ENCODE measurements around the gene KCTD5.
"Not testable (repeated sequence)": the region's sequence is repeated elsewhere in the genome, so short reads cannot be mapped to it uniquely, and the experiment has no call there.

The KCTD5 gene

DNA sequence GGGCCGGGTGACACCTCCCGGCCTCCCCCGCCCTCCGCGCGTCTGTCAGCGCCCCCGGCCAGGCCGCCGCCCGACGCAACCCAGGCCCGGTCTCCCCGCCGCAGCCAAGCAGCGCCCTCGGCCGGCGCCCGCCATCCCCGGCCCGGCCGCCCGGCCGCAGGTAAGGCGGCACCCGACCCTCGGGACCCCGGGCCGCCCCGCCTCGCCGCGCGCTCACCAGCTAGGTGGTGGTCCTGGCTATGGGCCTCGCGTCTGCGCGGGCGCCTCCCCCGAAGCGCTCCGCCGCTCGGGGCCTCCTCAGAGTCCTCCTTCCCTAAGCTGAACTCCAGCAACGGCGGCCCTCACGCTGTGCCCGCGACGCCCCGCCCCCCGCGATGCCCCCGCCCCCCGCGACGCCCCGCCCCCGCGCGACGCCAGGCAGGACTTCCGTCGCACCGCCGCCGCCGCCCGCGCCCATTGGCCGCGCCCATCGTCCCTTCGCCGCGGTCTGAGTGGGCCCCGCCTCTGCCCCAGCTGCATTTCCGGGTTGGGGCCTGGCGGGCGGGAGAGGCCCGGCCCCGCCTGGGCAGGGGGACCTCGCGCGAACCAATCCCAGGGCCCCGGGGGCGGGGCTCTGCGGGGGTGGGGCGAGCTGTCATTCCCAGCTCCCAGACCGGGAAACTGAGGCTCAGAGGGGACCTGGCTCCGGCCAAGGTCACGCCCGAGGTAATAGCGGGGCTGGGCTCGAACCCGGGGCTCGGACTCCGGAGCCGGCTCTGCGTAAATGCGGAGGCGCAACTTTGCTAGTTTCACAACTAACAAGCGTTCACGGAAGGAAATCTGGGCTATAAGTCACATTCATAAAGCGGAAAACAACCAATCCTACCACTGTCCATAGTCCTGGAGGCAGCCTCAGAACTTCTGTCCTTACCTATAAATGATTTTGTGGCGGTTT, 9.0 kb upstream of the KCTD5 start:
- DNase-seq (ENCODE audit: low spot score): peak; percentile 95

DNA sequence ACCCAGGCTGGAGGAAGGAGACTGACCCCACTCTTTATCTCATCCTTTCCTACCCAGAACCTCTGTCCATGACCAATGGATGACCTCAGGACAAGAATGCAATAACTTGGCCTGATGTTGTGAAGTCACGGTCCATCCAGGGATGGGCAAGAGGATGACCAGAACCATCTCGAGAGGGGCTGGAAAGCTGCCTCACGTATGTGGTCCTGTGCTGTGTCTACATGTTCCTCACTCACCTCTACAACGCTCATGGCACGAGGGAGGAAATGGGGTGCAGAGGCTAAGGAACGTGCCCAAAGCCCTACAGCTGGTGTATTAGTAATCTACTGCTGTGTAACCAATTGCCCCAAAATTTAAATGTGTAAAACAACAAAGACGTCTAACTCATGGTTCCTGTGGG, 7.3 kb upstream of the KCTD5 start:
- DNase-seq (ENCODE audit: low spot score): no peak

DNA sequence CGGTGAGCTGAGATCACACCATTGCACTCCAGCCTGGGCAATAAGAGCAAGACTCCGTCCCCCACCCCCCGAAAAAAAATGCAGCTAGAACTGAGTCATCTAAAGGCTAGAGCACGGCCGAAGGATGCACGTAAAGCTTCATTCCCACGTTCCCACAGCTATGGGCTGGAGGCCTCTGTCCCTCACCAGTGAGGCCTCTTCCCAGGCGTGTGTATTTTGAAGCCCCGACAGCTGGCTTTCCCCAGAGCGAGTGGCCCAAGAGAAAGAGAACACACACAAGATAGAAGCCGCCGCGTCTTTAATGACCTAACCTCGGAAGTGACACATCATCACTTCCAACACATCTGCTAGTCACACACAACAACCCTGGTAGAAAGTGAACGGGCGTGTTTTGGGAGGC, 6.6 kb upstream of the KCTD5 start:
- no peak for DNase-seq (ENCODE audit: low spot score)

DNA sequence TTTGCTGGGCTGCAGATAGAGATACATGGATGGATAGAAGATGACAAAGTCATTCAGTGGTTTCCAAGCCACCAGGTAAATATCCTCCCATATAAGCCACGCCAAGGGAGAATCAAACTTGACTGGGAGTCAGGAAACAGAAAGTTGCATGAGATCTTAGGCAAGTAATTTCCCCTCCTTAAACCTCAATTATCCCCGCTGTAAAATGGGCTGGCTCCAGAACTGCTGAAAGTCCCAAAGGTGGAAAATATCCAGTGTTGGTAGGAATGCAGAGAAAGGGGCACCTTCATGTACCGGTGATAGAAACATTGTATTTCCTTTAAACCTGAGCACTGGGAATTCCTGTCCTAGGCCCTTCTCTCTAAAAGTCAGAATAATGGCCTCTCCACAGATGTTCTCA, 5.4 kb upstream of the KCTD5 start:
- DNase-seq (ENCODE audit: low spot score): not testable (repeated sequence)

GRCh38 chr16:2678206-2678965, 3.9 kb upstream of the KCTD5 start:
- not testable (repeated sequence) for DNase-seq (ENCODE audit: low spot score)

DNA sequence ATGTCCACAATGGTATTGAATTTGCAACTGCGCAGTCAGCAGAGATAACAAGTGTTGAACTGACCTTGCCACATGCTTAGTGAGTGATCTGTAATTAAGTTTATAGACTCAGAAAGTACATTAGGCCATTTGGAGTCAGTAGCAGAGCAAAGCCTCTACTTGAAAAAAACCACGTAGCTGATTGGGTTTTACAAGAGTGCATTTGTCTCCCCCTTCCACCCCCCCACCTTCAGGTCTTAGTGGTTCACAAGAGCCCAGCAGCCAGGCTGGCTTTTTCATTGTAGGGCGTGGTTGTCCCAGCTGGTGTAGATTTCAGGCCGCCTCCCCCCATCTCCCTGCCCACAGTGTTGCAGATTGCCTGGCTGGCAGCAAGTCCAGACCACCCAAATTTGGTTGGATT, 2.4 kb upstream of the KCTD5 start:
- DNase-seq (ENCODE audit: low spot score): not testable (repeated sequence)

DNA sequence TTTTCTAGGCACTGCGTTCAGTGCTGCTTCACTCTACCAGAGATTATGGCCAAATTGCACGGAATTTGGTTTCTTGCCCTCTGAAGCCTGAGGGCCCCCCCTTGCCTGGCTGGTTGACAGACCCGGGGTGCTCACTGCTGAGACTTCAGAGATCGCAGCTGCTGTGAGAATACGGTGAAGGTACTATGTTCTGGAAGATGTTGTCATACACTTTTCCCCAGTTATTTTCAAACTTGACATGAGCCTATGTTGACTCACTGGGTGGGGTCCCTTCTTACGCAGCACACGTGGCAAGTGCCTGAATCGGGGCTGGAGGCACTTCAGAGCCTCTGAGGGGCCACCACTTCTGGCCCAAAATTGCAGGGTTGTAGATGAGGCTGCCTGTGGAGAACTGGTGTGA, 2.0 kb upstream of the KCTD5 start:
- DNase-seq (ENCODE audit: low spot score): not testable (repeated sequence)

GRCh38 chr16:2683041-2683440, 718 bp downstream of the KCTD5 start:
- DNase-seq (ENCODE audit: low spot score): peak; percentile 6

DNA sequence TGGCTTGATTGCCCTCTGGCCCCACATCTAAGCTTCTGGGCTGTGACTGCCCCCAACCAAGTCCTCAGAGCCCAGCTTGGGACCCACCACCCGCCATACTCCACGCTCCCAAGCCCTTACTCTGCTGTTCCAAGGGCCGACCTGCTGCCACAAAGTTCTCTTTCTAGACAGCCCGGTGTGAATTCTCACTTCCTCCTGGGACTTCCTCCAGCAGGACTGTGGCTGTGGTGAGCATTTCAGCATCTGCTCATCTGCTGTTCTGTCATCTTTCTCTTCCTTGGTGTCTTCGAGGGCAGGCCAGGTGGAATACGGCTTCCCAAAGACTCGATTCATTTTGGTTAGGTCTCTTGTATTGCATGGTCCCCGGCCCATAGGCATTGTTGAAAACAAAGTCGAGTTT, 3.8 kb downstream of the KCTD5 start:
- not testable (repeated sequence) for DNase-seq (ENCODE audit: low spot score)

GRCh38 chr16:2686912-2687507, 4.7 kb downstream of the KCTD5 start:
- no peak for DNase-seq (ENCODE audit: low spot score)

GRCh38 chr16:2687531-2688308, 5.4 kb downstream of the KCTD5 start:
- DNase-seq (ENCODE audit: low spot score): no peak

DNA sequence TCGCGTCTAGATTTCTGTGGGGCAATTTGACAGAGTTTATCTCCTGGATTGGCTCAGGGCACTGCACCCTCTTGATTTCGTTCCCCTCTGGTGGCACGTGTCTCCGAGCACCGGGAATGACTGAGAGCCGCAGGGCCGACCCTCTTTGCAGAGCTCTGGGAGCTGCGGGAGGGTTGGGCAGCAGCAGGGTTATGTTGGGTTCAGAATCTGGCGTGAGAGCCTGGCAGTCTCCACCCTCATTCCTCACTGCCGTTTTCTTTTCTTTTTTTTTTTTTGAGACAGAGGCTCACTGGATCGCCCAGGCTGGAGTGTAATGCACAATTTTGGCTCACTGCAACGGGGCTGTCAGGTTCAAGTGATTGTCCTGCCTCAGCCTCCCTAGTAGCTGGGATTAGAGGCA, 7.1 kb downstream of the KCTD5 start:
- DNase-seq (ENCODE audit: low spot score): not testable (repeated sequence)

- no peak for DNase-seq (ENCODE audit: low spot score)
These were observed 7.9 kb downstream of the KCTD5 start for GRCh38 chr16:2689968-2690801.

DNA sequence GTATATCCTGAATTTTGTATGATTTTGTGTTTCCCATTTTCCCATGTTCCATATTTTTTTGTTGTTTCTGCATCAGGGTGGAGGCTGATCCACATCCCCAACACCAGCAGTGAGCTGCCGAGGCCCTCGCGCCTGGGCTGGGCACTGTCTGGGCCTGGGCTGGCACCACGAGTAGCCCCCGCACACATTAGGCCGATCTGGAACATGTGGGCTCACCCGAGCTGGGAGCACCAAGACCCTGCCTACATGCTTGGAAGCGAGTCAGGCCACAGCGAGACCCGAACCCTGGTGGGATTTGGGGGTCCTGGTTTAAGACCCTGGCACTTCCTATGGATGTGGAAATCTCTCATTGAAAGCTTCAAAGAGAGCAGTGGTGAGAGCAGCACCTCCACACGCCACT, 8.5 kb downstream of the KCTD5 start:
- no peak for DNase-seq (ENCODE audit: low spot score)

DNA sequence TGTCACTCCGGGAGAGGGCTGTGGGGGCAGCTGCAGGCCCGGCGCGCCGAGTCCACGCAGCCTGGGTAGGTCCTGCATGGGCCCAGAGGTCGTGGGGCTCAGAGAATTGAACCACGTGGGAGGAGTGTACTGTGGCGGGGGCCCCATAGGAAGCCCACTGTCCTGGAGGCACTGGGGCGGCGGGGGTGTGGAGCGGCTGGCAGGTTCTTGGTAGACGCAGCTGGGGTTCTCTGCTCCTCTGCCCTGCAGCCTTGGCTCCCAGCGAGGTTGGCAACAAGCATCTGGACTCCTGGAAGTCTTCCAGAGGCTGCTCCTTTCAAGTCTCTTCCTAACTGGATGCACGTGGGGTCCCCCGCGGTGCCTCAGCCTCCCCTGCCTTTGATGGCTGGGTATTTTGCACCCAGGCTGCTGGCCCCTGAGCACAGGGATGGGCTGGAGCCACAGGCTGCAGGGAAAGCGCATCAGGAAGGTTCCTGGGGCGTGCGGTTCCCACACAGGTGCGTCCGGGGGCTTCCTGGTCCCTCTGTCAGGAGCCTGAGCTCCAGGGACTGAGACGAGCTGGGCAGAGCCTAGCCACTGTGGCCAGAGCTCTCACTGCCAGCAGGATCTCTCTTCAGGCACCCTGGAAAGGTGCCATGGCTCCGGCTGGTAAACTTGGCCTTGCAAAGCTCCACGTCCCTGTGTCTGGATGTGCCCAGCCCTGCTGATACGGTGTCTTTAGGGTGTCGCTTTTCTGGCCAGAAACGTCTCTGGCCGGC, 9.3 kb downstream of the KCTD5 start:
- DNase-seq (ENCODE audit: low spot score): no peak

DNA sequence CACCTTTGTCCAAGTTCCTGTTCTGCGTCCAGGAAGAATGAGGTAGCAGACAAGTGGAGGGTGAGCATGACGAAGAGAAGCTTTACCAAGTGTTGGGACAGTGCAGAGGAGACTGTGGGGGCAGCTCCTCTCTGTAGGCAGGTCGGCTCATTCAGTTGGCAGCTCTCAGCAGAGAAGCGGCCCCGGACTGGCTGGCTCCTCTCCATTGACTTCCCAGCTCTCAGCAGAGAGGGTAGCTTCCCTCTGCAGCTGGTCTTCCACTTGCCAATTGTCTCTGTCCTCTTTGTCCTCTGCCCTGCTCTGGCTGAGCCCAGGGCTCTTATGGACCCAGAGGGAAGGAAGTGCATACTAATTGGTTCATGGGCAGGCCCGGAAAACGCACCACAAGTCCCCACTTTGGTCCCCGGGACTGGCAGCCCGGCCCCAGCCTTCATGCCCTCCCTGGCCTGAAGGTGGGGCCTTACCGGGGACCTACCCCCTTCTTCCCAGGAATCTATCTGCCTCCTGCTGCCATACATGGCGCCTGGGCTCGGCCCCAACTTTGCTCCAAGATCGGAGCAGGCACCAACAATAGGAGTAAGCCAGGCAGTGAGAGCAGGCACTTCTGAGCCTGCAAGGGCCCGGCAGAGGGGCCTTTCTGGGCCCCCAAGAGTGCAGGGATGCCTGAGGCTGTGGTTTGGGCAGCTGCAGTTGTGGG, 10.1 kb downstream of the KCTD5 start:
- DNase-seq (ENCODE audit: low spot score): no peak

- no peak for DNase-seq (ENCODE audit: low spot score)
These were observed 10.8 kb downstream of the KCTD5 start for GRCh38 chr16:2692948-2693651.

GRCh38 chr16:2696601-2697250, 14.4 kb downstream of the KCTD5 start:
- not testable (repeated sequence) for DNase-seq (ENCODE audit: low spot score)
